GM13977 (cell line): ENCODE results near the gene CCT3.

Experiments
- DNase-seq: peaks from one replicate; pipeline ENCODE4 v3.0.0; 2012; ENCODE audit warnings: low spot score
- in situ Hi-C: fragments of 300-500 bp; cut with MboI; formaldehyde crosslinking; loops from one replicate; pipeline ENCODE4 v1.12.0; 2022; ENCODE audit warnings: low sequenced_read_pairs, low pct_unique_long_range_greater_than_20kb, mixed read lengths, inconsistent platforms; ENCODE audit not compliant: unreplicated experiment
- TF ChIP-seq, protein P1 (sequence below): IDR thresholded peaks from 2 replicates; pipeline ENCODE4 v1.5.1; 2012; ENCODE audit warnings: mild to moderate bottlenecking, control low read depth; ENCODE audit not compliant: insufficient read depth; ENCODE audit errors: extremely low read depth, missing control alignments

The CCT3 gene

DNA sequence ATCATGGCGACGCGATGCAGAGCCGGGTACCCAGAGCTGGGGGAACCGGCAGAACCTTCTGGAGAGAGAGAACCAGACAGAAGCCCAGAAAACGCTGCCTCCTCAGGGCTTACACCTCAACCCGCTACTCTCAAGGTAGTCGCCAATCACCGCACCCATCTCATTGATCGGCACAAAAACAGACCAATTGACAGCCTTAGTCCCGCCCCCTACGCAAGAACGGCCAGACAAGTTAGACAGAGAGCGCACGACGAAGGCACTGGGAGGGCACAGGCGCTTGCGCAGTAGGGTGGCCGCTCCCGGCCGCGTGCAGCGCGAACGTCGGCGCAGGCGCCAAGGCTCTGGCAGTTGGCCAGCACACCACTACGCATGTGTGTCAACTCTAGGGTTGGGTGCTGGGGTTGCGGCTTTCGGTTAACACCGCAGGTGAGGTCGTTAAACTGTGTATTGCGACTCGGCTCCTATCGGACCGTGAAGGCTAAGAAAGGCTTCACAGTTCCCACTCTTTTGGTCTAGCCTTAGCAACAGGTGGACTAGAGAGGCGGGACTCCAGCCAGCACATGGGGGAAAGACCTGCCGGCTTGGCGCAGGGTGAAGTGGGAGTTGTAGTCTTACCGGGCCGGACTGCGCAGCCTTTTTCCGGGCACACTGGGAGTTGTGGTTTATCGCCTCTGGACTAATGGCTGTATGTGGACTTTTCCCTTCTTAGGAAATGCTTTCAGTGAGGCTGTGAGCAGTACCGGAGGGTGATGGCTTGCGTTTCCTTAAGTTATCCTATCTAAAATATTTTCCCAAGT lies at the start of gene CCT3, which contains the start of gene TSACC:
CCT3 (minus strand) TSS at position 113 of the 797 bp plus-strand sequence; CDS start at position 5, 108 bp downstream.
TSACC (plus strand) TSS at position 347 of the 797 bp plus-strand sequence. CDS start 1,232 bp downstream, outside the sequence.
- DNase-seq: peak; percentile 98
- TF ChIP-seq, protein P1, sequence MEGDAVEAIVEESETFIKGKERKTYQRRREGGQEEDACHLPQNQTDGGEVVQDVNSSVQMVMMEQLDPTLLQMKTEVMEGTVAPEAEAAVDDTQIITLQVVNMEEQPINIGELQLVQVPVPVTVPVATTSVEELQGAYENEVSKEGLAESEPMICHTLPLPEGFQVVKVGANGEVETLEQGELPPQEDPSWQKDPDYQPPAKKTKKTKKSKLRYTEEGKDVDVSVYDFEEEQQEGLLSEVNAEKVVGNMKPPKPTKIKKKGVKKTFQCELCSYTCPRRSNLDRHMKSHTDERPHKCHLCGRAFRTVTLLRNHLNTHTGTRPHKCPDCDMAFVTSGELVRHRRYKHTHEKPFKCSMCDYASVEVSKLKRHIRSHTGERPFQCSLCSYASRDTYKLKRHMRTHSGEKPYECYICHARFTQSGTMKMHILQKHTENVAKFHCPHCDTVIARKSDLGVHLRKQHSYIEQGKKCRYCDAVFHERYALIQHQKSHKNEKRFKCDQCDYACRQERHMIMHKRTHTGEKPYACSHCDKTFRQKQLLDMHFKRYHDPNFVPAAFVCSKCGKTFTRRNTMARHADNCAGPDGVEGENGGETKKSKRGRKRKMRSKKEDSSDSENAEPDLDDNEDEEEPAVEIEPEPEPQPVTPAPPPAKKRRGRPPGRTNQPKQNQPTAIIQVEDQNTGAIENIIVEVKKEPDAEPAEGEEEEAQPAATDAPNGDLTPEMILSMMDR: no peak
- in situ Hi-C loops: no loop called here

DNA sequence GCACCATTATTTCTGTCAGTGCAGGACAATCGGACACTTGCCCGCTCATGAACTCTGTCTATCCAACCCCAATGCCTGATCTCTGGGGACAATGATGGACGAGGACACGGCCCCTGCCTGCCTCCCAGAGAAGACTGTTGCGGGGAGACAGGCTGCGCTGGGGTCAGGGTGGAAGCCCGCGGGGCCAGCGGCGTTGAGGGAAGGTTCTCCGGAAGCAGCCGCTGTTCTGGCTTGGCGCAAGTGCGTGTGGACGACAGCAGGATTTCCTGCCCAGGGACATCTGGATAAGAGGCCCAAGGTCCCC lies 49.7 kb upstream of the CCT3 start:
- TF ChIP-seq, protein P1: no peak
- in situ Hi-C loops: loop anchor here (10.0 kb wide), 1 partner anchor 227 kb away; the partner anchor contains the start of gene HAPLN2
- DNase-seq: no peak

DNA sequence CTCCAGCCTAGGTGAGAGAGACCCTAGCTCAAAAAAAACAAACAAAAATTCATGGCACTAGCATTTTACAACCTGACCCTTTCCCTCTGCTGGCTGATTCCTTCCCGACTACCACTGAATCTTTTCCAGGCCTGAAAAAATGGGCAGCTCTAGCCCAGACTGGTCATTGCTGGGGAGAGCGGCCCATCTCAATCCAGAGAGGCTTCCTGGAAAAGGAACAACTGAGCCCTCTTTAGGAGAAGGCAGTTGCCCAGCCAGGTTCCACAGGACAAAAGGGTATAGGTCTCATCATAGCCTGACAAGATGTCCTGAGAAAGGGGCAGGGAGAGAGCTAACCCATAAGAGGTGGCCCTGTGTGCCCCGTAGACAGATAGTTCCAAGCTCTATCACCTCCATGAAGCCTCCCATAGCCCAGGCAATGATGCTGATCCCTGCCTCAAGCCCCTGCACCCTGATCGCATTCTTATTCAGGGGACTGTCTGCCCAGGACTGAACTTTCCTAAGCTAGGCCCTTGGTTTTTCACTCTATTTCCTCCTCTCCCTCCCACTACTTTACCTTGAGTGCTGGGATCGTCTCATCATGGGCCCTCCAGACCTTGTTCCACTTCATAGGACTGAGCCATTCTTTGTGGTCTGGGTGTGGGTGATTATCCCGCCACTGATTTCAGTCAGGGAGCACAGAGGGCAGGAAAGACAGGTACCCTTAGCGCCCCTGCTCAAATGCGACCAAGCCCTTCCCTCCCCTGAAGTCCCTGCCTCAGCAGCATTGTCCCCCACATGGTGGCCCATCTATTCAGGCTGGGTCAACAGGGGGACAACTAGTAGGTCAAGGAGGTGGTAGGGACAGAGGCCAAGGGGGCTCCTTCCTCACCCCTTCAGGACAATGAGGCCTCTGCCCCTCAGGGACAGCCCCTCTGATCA lies 49.1 kb upstream of the CCT3 start:
- TF ChIP-seq, protein P1: no peak
- DNase-seq: no peak
- in situ Hi-C loops: loop anchor here (10.0 kb wide), 1 partner anchor 228 kb away; the partner anchor contains the start of gene HAPLN2

DNA sequence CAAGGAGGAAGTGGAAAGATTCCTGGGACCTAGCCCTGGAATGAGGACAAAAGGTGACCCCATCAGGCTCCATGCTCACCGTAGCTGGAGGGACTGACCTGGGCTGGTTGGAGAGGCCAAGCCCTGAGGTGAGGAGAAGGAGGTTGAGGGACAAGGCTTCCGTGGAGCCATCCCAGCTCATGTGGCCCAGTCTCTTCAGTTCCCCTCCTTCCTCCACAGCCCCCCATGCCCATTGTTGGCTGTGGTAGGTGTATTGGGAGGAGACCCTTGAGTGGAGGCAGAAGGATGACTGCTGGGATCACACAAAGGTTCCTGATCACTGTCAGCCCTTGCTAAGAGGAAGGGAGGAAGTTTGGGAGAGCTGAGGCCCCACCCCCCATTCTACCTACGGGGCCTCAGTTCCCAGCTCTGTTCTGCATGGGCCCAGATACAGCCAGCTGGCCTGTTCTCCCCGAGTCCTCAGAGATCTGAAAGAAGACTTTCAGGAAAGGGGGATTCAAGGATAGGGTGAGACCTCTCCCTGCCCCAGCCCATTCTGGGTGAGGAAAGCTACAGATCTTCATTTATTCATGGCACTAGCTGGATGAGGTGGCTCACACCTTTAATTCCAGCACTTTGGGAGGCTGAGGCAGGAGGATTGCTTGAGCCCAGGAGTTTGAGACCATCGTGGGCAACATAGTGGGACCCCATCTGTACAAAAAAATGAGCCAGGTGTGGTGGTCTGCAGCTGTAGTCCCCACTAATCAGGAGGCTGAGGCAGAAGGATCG lies 48.2 kb upstream of the CCT3 start:
- TF ChIP-seq, protein P1: no peak
- in situ Hi-C loops: loop anchor here (10.0 kb wide), 1 partner anchor 228 kb away; the partner anchor contains the start of gene HAPLN2
- DNase-seq: no peak

DNA sequence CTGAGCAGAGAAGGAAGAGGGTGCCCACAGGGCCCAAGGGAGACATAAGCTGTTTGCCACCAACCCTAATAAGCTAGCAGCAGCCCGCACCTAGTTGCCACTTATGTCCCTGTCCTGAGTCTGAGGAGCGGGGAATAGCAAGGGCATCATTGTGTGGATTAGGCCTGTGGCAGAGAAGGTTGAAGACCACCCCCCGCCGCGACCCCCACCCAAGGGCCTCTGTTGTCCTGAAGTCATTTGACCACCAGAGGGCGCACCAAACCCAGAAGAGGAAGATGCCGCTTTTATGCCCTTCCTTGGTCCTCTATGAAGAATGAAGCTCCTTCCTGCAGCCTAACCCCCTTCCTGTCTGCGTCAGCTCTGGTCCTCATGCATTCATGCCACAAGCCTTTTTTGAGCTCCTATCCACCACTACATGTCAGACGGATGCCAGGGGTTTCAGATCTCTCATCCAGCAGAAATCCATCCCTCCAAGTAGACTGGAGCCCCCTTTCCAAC lies 47.5 kb upstream of the CCT3 start:
- TF ChIP-seq, protein P1: peak; percentile 83
- peak; percentile 85 for DNase-seq
- in situ Hi-C loops: loop anchor here (10.0 kb wide), 1 partner anchor 229 kb away; the partner anchor contains the start of gene HAPLN2
